Putamen (tissue), 1 donor: ENCODE data around the gene MEGF9.

Experiments used
- DNase-seq: peaks from one replicate; pipeline ENCODE4 v3.0.0-alpha.2; 2016; ENCODE audit warnings: low spot score

Gene MEGF9

GRCh38 chr9:120702075-120702474 is 12.2 kb downstream of the MEGF9 start:
- no peak for DNase-seq

GRCh38 chr9:120701248-120701647 is 13.0 kb downstream of the MEGF9 start:
- DNase-seq, result no peak

GRCh38 chr9:120698766-120699165 is 15.5 kb downstream of the MEGF9 start:
- DNase-seq, result no peak

GRCh38 chr9:120697448-120697847 is 16.8 kb downstream of the MEGF9 start:
- no peak for DNase-seq

DNA sequence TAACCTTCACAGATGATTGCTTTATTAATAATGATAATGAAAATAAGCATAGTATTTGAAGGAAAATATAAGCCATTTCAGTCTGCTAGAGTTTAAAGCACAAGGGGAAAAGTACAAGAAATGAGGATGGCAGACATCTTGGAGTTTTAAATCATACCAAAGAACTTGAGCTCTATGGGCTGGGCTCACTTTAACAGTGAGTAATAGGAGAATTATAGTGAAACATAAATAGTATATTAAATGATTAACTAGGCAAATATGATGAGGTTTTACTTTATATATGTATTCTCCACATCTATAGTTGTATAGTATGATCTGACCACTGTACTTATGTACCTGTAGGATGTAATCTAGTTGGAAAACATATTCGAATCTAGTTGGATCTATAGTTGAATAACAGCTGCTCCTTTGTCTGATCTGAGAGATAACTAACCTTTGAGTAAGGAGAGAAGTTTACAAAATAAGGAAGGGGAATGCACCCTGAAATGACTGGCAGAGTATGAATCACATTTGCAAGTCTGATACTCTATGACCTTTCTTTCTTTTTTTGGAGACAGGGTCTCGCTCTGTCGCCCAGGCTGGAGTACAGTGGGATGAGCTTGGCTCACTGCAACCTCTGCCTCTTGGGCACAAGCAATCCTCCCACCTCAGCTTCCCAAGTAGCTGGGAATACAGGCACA is 17.6 kb downstream of the MEGF9 start:
- DNase-seq, result no peak

- DNase-seq, result no peak
These were observed 19.7 kb downstream of the MEGF9 start for GRCh38 chr9:120694559-120694958.

DNA sequence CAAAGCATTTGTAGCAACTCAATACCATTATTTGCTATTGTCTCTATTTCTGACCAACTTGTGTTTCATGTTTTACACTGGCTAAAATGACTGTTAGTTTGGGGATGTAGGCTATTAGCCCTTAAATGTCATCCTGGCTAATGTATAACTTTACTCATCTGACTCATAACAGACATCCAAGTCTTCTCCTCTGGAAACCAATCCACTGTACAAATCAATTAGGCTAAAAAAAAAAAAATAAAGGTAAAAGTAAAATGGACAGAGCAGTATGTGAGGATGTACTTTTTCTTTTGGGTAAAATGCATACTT is 20.6 kb downstream of the MEGF9 start:
- DNase-seq, result no peak

- no peak for DNase-seq
These were observed 21.2 kb downstream of the MEGF9 start for GRCh38 chr9:120692901-120693699.

DNA sequence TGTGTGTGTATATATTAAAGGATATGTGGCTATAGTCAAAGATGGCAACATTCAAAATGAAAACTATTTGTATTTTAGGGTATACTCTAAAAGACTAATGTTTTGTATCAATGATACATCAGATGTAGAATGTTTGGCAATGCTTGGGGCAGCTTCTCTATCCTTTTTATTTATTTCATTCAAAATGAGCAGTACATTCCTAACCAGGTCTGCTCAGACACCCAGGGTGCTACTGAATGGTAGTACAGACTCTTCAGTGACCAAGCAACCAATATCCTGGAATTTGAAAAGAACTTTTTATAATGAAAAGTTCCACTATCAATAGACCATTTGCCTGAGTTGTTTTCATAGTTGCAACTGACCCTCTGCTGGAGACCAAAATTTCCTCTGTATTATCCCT is 23.9 kb downstream of the MEGF9 start:
- DNase-seq, result no peak

DNA sequence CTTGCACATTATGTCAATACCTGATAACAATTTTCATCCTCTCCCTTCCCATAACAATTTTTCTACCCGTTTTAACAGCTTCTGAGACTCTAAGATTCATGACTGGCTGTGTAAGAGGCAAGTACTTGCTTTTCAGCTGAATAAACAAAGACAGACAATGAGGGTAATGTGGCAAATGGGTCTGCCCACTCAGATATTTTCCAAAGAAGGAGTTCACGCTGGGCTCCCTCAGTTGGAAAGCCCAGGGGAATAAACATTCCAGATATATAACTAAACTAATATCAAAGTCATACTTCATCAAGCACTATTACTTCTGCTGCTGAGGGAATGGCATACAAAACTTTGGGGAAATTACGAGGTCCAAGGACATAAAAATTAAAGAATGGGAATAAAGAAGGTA is 24.4 kb downstream of the MEGF9 start:
- DNase-seq, result peak; percentile 60

GRCh38 chr9:120688758-120689157 is 25.5 kb downstream of the MEGF9 start:
- DNase-seq, result no peak

DNA sequence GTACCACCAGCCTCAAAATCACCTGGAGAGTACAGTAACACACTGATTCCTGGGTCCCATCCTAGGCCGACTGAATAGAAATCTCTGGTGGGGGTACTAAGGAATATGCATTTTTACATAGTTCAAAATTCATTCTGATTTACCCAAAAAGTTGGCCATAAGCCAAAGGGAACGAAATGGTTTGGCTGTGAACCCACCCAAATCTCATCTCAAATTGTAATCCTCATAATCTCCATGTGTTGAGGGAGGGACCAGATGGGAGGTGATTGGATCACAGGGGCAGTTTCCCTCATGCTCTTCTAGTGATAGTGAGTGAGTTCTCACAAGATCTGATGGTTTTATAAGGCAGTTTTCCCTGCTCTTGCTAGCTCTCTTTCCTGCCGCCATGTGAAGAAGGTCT is 31.1 kb downstream of the MEGF9 start:
- DNase-seq, result no peak

- no peak for DNase-seq
These were observed 33.1 kb downstream of the MEGF9 start for GRCh38 chr9:120681121-120681520.

DNA sequence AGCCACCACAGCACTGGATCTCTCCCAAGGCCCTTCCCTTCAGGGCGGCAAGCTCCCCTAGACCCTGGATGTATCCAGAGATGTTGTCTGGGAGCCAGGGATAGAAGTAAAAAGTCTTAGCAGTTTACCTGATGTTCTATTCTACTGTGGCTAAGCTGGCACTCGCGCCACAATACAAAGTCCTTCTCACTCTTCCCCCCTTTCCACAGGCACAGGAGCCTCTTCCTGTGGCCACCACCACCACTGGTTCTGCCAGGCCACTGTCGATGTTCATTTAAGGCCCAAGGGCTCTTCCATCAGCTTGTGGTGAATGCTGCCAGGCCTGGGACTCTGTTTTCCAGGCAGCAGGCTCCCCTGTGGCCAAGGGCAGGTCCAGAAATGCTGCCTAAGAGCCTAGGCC is 33.7 kb downstream of the MEGF9 start:
- DNase-seq, result no peak

- no peak for DNase-seq
These were observed 34.1 kb downstream of the MEGF9 start for GRCh38 chr9:120680161-120680560.

DNA sequence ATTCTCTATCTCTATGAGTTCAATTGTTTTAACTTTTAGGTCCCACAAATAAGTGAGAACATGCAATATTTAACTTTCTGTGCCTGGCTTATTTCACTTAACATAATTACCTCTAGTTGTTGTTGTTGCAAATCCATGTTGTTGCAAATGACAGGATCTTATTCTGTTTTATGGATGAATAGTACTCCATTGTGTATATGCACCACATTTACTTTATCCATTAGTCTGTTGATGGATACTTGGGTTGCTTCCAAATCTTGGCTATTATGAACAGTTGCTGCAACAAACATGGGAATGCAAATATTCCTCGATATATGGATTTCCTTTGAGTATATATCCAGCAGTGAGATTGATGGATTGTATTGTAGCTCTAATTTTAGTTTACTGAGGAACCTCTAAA is 36.3 kb downstream of the MEGF9 start:
- DNase-seq, result no peak

DNA sequence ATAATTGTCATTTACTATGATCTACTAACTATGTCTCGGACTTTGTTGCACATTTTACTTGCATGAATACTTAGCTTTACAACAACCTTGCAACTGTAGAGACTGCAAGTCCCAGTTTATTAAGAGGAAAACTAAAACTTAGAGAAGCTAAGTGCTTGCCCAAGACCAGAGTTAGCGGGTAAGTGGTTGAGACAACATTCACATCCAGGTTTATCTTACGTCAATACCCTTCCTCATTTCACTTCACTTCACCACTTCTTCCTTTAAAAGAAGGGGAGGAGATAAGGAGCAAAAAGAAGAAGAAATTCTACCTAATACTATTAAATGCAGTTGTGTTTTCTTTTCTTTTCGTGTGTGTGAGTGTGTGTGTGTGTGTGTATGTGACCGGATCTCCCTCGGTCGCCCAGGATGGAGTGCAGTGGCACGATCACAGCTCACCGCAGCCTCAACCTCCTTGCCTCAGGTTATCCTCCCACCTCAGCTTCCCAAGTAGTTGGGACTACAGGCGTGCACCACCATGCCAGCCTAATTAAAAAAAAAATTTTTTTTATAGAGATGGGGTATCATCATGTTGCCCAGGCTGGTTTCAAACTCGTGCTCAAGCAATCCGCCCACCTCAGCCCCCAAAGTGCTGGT is 37.4 kb downstream of the MEGF9 start:
- no peak for DNase-seq

- no peak for DNase-seq
These were observed 45.9 kb downstream of the MEGF9 start for GRCh38 chr9:120668399-120668798.

- no peak for DNase-seq
These were observed 50.3 kb downstream of the MEGF9 start for GRCh38 chr9:120663950-120664349.

- no peak for DNase-seq
These were observed 50.9 kb downstream of the MEGF9 start for GRCh38 chr9:120663380-120663779.

DNA sequence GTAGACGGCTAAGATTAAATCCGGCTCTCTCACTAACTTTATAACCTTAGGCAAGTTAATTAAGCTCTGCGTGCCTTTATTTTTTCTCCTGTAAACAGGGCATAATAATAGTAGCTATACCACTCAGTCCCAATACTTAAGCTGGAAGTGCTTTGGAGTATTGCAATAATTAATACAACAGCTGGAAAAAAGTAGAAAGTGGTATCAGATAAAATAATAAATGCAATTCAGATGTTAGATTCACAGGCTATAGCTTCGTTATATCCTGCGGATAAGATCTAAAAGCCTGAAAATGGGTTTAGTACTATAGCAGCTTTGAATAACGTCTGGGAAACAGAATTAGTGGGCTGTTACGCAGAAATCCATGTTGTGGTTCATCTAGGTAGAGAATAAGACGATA is 51.8 kb downstream of the MEGF9 start:
- no peak for DNase-seq

DNA sequence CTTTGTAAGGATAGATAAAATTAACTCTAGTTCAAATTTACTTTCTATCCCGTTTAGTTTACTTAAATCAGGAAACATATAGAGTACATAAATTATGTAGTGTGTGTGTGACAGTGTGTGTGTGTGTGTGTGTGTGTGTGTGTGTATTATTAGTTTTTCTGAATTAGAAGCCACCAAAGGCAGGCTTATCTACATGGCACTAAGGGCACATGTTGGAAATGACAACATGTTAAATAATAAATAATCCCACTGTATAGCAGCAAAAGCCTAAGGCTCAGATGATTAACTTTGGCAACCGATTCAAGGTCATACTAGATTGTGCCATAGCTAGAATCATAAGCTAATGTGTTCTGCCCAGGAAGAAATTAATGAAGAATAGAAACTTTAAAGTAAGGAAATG is 54.6 kb downstream of the MEGF9 start:
- DNase-seq, result no peak

DNA sequence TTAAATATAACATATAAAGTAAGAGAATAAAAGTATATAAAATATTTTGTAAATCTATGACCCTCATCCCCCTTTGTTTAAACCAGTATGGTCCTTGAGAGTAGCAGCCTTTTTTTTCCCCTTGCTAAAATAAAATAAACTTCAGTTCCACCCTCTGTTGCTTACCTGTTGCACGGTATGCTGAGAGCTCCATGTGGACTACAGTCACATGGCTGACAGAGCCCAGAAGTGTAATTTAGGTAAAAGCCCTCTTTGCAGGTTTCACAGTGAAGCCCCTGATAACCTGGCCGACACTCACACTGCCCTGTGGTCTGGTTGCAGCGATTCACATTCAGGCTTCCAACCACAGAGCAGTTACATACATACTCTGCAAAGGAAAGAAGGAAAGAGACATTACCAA is 55.1 kb downstream of the MEGF9 start:
- DNase-seq, result no peak
